KMS-11 (cell line): ENCODE data around the gene GFER.
A peak's percentile ranks its signal among the peaks of the same experiment; 100 is the strongest.

Source experiments
- H2AFZ ChIP-seq: fragments of 200-600 bp; sonication (generic); 2 replicates; pipeline ENCODE4 v1.6.1; 2016; ENCODE audit warnings: antibody characterized with exemption, mixed run types, low read depth
- H3K27ac ChIP-seq: fragments of 200-600 bp; sonication (generic); 2 replicates; pipeline ENCODE4 v1.6.1; 2016; ENCODE audit warnings: mild to moderate bottlenecking, mixed run types
- H3K27me3 ChIP-seq: fragments of 200-600 bp; sonication (generic); 2 replicates; pipeline ENCODE4 v1.6.1; 2017; ENCODE audit warnings: mild to moderate bottlenecking, low read depth, mixed run types, moderate library complexity; ENCODE audit not compliant: insufficient read depth
- H3K36me3 ChIP-seq: fragments of 200-600 bp; sonication (generic); 2 replicates; pipeline ENCODE4 v1.6.1; 2017; ENCODE audit warnings: mild to moderate bottlenecking, mixed run types; ENCODE audit not compliant: insufficient read depth
- H3K4me1 ChIP-seq: fragments of 200-600 bp; sonication (generic); 2 replicates; pipeline ENCODE4 v1.6.1; 2016; ENCODE audit warnings: mild to moderate bottlenecking, low read depth, mixed run types; ENCODE audit not compliant: poor library complexity, severe bottlenecking
- H3K4me2 ChIP-seq: fragments of 200-600 bp; sonication (generic); 2 replicates; pipeline ENCODE4 v1.7.0; 2016; ENCODE audit warnings: mild to moderate bottlenecking, mixed run types
- H3K4me3 ChIP-seq: fragments of 200-600 bp; sonication (generic); IDR thresholded peaks from 2 replicates; pipeline ENCODE4 v1.6.1; 2017; ENCODE audit warnings: low read depth, low read length, mixed read lengths; ENCODE audit not compliant: insufficient read depth
- H3K79me2 ChIP-seq: fragments of 200-600 bp; sonication (generic); 2 replicates; pipeline ENCODE4 v1.6.1; 2016; ENCODE audit warnings: low read depth, mixed run types; ENCODE audit not compliant: insufficient read depth
- H3K9ac ChIP-seq: fragments of 200-600 bp; sonication (generic); 2 replicates; pipeline ENCODE4 v1.6.1; 2016; ENCODE audit warnings: mild to moderate bottlenecking, mixed run types
- H4K20me1 ChIP-seq: fragments of 200-600 bp; sonication (generic); 2 replicates; pipeline ENCODE4 v1.6.1; 2016; ENCODE audit warnings: mild to moderate bottlenecking, mixed run types; ENCODE audit not compliant: insufficient read depth
- TF ChIP-seq, protein P1 (sequence below): fragments of 200-600 bp; sonication (generic); conservative IDR thresholded peaks from 2 replicates; pipeline ENCODE4 v1.6.1; 2017; ENCODE audit warnings: low read depth, mild to moderate bottlenecking, antibody characterized with exemption, low read length, moderate library complexity, mixed read lengths

The GFER gene

DNA sequence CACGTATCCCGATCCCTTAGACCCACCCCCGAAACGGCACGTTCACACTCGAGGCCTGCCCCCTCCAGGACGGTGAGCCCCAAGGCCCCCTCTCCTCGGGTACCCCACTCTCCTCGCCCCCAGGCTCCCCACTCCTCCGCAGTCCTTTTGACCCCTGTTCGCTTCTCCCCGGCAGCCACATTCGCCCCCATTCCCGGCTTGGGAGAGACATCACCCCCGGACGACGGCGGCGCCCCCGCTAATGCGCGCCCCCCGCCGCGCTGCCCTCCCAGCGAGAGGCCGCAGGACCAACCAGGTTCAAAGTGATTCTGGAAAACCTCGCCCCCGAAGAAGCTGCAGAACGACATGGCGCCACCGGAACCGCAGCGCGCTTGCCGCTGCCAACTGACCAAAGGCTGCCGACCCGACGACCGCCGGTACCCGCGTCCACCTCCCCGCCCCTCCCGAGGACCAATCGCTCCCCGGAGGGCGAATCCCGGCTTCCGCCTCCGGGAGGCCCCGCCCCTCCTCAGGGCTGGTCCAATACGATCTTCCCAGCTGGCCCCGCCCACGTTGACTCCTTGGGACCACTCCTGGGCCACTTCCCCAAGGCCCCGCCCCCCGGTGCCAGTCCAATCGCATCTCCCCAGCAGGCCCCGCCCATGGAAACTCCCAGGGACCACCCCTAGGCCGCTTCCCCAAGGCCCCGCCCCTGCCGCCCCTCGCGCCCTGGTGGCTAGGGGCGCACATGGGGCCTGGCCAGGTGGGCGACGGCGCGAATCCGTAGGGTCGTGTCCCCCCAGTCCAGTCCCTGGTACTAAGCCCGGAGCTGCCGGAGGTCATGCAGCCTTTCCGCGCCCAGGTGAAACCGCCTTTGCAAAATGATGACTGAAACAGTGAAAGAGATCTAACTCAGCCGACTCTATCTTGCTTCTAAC lies 40.9 kb upstream of the GFER start, which contains the start of gene MSRB1:
Gene MSRB1, minus strand, starts transcription at position 390 of the 917 bp plus-strand sequence. Its CDS starts 43 bp downstream, at position 347.
- no peaks in the 10 kb centered on the region for H4K20me1 ChIP-seq
- no peak within 1 kb of the TSS for H3K4me3 ChIP-seq
- peak within 1 kb of the TSS; percentile 25; the same call in 1 of the 2 replicates for H3K9ac ChIP-seq
- peak within 1 kb of the TSS; percentile 95 for H2AFZ ChIP-seq
- no peak within 1 kb of the TSS for H3K27ac ChIP-seq
- H3K4me2 ChIP-seq = peak within 1 kb of the TSS; percentile 97
- TF ChIP-seq, protein P1, sequence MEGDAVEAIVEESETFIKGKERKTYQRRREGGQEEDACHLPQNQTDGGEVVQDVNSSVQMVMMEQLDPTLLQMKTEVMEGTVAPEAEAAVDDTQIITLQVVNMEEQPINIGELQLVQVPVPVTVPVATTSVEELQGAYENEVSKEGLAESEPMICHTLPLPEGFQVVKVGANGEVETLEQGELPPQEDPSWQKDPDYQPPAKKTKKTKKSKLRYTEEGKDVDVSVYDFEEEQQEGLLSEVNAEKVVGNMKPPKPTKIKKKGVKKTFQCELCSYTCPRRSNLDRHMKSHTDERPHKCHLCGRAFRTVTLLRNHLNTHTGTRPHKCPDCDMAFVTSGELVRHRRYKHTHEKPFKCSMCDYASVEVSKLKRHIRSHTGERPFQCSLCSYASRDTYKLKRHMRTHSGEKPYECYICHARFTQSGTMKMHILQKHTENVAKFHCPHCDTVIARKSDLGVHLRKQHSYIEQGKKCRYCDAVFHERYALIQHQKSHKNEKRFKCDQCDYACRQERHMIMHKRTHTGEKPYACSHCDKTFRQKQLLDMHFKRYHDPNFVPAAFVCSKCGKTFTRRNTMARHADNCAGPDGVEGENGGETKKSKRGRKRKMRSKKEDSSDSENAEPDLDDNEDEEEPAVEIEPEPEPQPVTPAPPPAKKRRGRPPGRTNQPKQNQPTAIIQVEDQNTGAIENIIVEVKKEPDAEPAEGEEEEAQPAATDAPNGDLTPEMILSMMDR = no peak
- no peaks in the 10 kb centered on the region for H3K36me3 ChIP-seq
- no peaks in the 10 kb centered on the region for H3K79me2 ChIP-seq
- peaks cover 18% of the 10 kb centered on the region for H3K4me1 ChIP-seq
- H3K27me3 ChIP-seq = no peaks in the 10 kb centered on the region

DNA sequence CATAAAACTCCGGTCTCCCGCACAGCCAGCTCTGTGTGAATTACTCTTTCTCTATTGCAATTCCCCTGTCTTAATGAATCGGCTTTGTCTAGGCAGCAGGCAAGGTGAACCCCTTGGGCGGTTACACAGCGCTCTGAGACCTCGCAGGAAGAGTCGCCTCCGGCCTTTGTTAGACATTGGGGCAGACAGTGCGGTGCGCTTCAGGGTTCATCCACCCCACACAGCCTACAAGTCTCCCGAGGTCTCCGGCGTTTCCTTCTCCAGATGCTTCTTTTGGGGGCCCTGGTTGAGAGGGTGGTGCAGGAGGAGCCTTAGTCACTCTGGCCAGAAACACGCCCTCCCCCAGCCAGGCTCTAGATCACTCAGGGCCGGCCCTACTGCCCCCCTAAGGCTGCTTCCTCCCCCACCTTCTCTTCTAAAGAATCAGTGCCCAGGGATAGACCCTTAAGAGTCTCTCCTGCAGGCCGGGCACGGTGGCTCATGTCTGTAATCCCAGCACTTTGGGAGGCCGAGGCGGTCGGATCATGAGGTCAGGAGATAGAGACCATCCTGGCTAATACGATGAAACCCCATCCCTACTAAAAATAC lies 39.3 kb upstream of the GFER start:
- no peak overlapping the region for H3K27ac ChIP-seq
- H2AFZ ChIP-seq = no peak overlapping the region
- no peak overlapping the region for H3K9ac ChIP-seq
- peaks cover 18% of the 10 kb centered on the region for H3K4me1 ChIP-seq
- TF ChIP-seq, protein P1 = no peak
- H3K4me3 ChIP-seq = no peak overlapping the region
- H3K27me3 ChIP-seq = no peaks in the 10 kb centered on the region
- no peaks in the 10 kb centered on the region for H3K36me3 ChIP-seq
- no peak overlapping the region for H3K4me2 ChIP-seq
- H3K79me2 ChIP-seq = no peaks in the 10 kb centered on the region
- no peaks in the 10 kb centered on the region for H4K20me1 ChIP-seq

DNA sequence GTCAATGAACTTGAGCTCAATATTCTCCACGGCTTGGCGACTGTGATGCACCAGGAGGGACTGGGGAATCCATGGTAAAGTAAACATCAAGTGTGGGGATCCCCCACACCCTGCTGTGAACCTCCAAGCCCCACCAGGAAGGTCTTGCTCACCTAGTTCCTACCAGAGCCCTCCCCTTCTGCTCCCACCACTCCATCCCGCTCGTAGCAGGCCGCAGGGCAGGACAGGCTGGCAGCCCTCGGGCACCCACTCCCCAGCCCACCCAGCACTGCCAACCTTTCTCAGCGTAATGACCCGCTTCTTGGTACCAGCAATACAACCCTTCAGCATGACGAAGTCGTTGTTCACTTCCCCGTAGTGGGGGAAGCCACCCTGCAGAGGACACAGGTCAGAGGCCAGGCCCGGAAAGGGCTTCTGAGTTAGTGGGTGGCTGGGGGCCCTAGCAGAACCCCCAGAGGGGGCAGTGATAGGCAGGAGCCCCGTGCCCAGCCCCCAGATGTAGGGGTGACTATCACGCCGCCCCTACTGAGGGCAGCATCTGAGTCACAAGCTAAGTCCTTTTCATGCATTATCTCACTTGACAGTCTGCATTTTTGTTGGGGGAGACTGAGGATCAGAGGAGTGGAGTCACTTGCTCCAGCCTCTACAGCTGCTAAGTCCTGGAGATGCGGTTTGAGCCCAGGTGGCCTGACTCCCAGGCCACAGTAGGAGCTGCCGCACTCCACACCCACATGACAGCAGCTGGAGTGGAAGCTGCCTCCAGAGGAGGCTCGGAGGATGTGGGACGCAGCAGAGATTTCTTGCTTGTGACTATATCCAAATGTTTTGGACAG lies 38.2 kb upstream of the GFER start:
- Histone ChIP-seq H3K27me3 (no peaks in the 10 kb centered on the region; the same call in 1 of the 2 replicates), H3K27ac (no peak overlapping the region), H4K20me1 (no peaks in the 10 kb centered on the region), H3K4me2 (no peak overlapping the region), H2AFZ (no peak overlapping the region), H3K36me3 (no peaks in the 10 kb centered on the region), H3K4me1 (peaks cover 18% of the 10 kb centered on the region), H3K4me3 (no peak overlapping the region), H3K79me2 (no peaks in the 10 kb centered on the region), H3K9ac (no peak overlapping the region)
- TF ChIP-seq, protein P1 = no peak

DNA sequence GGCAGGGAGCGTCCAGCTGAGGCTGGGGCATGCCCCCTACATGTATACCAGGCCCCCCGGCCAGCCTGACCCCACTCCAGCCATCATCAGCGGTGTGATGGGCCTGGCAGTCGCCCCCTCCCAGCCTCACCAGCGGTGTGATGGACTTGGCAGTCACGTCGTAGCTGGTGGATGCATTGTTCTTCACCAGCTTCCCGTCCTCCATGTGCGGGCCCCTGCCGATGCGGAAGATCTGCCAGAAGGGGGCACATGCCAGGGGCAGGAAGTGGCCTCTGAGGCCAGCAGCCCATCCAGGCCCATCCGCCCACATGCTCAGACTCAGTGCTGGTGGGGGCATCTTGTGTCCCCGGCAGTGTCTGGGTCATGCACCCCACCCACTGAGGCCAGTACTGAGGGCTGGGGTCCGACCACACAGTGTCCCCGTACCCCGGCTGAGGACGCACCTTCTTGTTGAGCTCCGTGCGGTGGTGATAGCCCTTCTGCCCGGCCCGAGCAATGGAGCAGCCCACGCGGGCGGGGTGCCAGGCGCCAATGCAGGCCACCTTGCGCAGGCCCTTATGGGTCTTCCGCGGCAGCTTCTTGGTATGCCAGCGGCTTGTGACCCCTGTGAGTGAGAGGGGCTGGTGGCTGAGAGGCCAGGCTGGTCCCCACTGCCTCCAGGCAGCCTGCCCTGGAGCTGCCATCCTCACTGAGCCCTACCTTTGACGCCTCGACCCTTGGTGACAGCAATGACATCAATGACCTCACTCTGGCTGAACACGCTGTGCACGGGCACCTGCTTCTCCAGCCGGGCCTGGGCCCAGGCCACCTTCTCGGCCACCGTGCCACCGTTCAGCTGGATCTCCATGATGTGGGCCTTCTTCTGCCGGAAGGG lies 37.3 kb upstream of the GFER start:
- Histone ChIP-seq H3K79me2 (no peaks in the 10 kb centered on the region), H3K27me3 (peaks cover 3% of the 10 kb centered on the region; the same call in 1 of the 2 replicates), H3K4me1 (peaks cover 15% of the 10 kb centered on the region), H3K9ac (no peak overlapping the region), H3K4me3 (no peak overlapping the region), H3K4me2 (no peak overlapping the region), H2AFZ (no peak overlapping the region), H3K36me3 (no peaks in the 10 kb centered on the region), H4K20me1 (no peaks in the 10 kb centered on the region), H3K27ac (no peak overlapping the region)
- TF ChIP-seq, protein P1 = no peak
